Ovary (tissue), 9 donors: Measurements from ENCODE around the gene GALNTL6. TPM values are rescaled to one million over a fixed set of nuclear protein-coding genes. Genes with fewer than 3 reads are reported as not detected.

Experiments
- DNase-seq, 5 donors: peaks; one replicate each; pipeline ENCODE4 v3.0.0-alpha.2; 2019 to 2020
- H3K27ac ChIP-seq, 2 donors: fragments of 200-600 bp; one replicate each; pipeline versions ENCODE4 v1.5.1 to v1.8.0; 2019 to 2022
- H3K27me3 ChIP-seq: fragments of 200-600 bp; one replicate; pipeline ENCODE4 v1.8.0; 2022
- H3K36me3 ChIP-seq: fragments of 200-600 bp; sonication (generic); one replicate; pipeline ENCODE4 v1.5.1; 2019
- H3K4me1 ChIP-seq: one replicate; pipeline ENCODE4 v1.8.1; 2013; ENCODE audit warnings: mild to moderate bottlenecking, moderate library complexity; ENCODE audit not compliant: insufficient read depth
- H3K4me3 ChIP-seq: fragments of 200-600 bp; sonication (generic); one replicate; pipeline ENCODE4 v1.5.1; 2017
- H3K9me3 ChIP-seq, 2 donors: fragments of 200-600 bp in 1 of 2; sonication (generic) in 1 of 2; one replicate each; pipeline versions ENCODE4 v1.5.1 to v1.8.1; 2013 to 2019; ENCODE audit warnings: mild to moderate bottlenecking in 1 of 2, moderate library complexity in 1 of 2
- EP300 ChIP-seq: sonication (generic); formaldehyde crosslinking; IDR thresholded peaks from one replicate; pipeline ENCODE4 v1.6.1; 2017; ENCODE audit warnings: antibody characterized with exemption
- POLR2A ChIP-seq: fragments of 450-650 bp; IDR thresholded peaks from one replicate; pipeline ENCODE4 v1.6.1; 2017; ENCODE audit warnings: antibody characterized with exemption, mild to moderate bottlenecking, moderate library complexity
- WGBS, 3 donors: extraction: QIAGEN DNeasy Blood & Tissue Kit in 1 of 3; methylation state at CpG; one replicate each; pipeline versions ENCODE4 v1.1.5 to v1.1.7; 2013 to 2017; 5-methylcytosine and 5-hydroxymethylcytosine counted together
- intact Hi-C, 4 donors: fragments of 100-400 bp; cut with DNase I; formaldehyde crosslinking; loops; one replicate each; pipeline versions ENCODE4 v1.11.0 to v1.15.1; 2022 to 2023
- polyA plus RNA-seq, 2 donors: library from polyadenylated mRNA; stranded (reverse); fragments of 200-250 nt in 1 of 2; fragments of 350-450 nt in 1 of 2; fragmentation: Illumina TruSeq in 1 of 2; extraction: RNeasy Lipid Tissue Mini Kit (QIAGEN cat#74804) in 1 of 2; gene quantifications; one replicate each; pipeline ENCODE4 v1.2.3, GENCODE V29; 2013 to 2014
- total RNA-seq, 7 donors: library from RNA; depleted of rRNA in 2 of 7; stranded (reverse); fragments of >200 nt in 2 of 7; fragmentation: NEBNext Ultra II Directional in 3 of 7; extraction: Animal tissue kit (Norgen Biotek cat#: 25700) in 3 of 7; gene quantifications; one replicate each; pipeline versions ENCODE4 v1.1.0 to v1.2.4, GENCODE V29; 2016 to 2023
- TF ChIP-seq, protein P1 (sequence below), 3 donors: fragments of 450-650 bp in 2 of 3; fragments of 200-600 bp in 1 of 3; IDR thresholded peaks; one replicate each; pipeline versions ENCODE4 v1.5.1 to v1.8.0; 2016 to 2022; ENCODE audit warnings: antibody characterized with exemption in 3 of 3, mild to moderate bottlenecking in 1 of 3
- donor health status: DM: no; HTN: no; CAD: no; lungs with moderate emphysema.
- donor health status: DM: no; HTN: no; CAD: no.
- donor health status: Bipolar disorder and iron deficiency.
- donor health status: DM: yes; HTN: yes; CAD: no.
- donor health status: DM: no; HTN: no; CAD: no.
- donor health status: DM: yes; HTN: yes; CAD: no.

The GALNTL6 gene
- total and polyA plus RNA-seq, 9 donors: 0.11 to 1.8 TPM; not detected in 7

DNA sequence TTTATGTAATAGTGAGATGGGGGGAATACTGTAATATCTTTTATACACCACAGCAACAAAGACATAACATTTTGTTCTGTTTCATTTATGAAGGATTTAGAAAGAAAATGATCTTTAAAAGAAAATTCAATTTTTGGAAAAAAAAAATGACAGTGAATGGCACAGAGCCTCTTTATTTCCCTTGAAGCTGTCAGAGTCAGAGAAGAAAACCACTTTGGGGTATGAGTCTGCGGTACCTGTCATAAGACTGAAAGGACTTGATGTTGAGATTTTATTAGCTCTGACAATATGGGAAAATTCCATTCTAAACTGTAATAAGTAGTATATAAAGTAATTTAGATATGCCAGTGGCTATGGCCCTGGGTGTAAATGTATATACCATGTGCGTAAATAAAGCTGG is 134.8 kb downstream of the GALNTL6 start:
- intact Hi-C loops: no loop called here
- no peaks in the 10 kb centered on the region for H3K27me3 ChIP-seq
- no peak for DNase-seq
- no peaks in the 10 kb centered on the region for H3K36me3 ChIP-seq
- 89 to 95% (median 93%) methylated on average over 2 of the region's 2 CpGs for WGBS, 3 donors
- H3K9me3 ChIP-seq: no peaks in the 10 kb centered on the region
- H3K4me1 ChIP-seq: no peaks in the 10 kb centered on the region
- TF ChIP-seq POLR2A (no peak), EP300 (no peak)
- TF ChIP-seq, protein P1, sequence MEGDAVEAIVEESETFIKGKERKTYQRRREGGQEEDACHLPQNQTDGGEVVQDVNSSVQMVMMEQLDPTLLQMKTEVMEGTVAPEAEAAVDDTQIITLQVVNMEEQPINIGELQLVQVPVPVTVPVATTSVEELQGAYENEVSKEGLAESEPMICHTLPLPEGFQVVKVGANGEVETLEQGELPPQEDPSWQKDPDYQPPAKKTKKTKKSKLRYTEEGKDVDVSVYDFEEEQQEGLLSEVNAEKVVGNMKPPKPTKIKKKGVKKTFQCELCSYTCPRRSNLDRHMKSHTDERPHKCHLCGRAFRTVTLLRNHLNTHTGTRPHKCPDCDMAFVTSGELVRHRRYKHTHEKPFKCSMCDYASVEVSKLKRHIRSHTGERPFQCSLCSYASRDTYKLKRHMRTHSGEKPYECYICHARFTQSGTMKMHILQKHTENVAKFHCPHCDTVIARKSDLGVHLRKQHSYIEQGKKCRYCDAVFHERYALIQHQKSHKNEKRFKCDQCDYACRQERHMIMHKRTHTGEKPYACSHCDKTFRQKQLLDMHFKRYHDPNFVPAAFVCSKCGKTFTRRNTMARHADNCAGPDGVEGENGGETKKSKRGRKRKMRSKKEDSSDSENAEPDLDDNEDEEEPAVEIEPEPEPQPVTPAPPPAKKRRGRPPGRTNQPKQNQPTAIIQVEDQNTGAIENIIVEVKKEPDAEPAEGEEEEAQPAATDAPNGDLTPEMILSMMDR (IDR thresholded peaks at IDR 0.05): no peak
- no peak overlapping the region for H3K27ac ChIP-seq
- H3K4me3 ChIP-seq: no peak overlapping the region

DNA sequence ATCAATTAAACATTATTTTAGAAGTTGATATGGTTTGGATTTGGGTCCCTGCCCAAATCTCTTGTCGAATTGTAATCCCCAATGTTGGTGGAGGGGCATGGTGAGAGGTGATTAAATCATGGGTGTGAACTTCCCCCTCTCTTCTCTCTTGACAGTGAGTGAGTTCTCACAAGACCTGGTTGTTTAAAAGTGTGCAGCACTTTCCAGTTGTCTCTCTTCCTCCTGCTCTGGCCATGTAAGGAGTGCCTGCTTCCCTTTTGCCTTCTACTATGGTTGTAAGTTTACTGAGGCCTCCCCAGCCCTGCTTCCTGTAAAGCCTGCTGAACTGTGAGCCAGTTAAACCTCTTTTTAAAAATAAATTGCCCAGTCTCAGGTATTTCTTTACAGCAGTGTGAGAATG is 141.4 kb downstream of the GALNTL6 start:
- intact Hi-C loops: no loop called here
- Histone ChIP-seq H3K27ac (no peak overlapping the region), H3K4me1 (no peaks in the 10 kb centered on the region), H3K36me3 (no peaks in the 10 kb centered on the region), H3K4me3 (no peak overlapping the region), H3K27me3 (no peaks in the 10 kb centered on the region), H3K9me3 (no peaks in the 10 kb centered on the region)
- WGBS, 3 donors: 50 to 66% (median 58%) methylated on average over 1 of the region's 1 CpG
- TF ChIP-seq POLR2A (no peak), EP300 (no peak)
- TF ChIP-seq, protein P1 (IDR thresholded peaks at IDR 0.05): no peak
- DNase-seq: no peak

DNA sequence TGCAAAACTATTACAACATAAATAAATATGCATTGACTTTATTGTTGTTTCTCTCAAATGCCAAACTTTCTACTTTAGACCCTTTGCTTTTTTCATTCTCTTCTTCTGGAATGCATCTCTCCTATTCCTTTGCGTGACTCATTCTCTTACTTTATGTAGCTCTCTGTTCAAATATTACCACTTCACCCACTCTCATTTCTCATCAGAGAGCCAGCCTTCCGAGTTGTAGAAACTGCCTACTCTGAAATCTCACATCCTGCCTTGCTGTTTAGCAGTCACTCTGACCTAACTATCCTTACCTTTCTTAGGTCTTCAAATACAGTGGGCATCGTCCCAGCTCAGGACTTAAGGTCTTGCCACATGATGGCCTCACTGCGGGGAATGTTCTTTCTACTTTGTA is 143.5 kb downstream of the GALNTL6 start:
- Histone ChIP-seq H3K36me3 (no peaks in the 10 kb centered on the region), H3K4me1 (no peaks in the 10 kb centered on the region), H3K4me3 (no peak overlapping the region), H3K9me3 (no peaks in the 10 kb centered on the region), H3K27me3 (no peaks in the 10 kb centered on the region), H3K27ac (no peak overlapping the region)
- TF ChIP-seq POLR2A (no peak), EP300 (no peak)
- TF ChIP-seq, protein P1 (IDR thresholded peaks at IDR 0.05): no peak
- intact Hi-C loops: no loop called here
- 61 to 77% (median 71%) methylated on average over 4 of the region's 4 CpGs for WGBS, 3 donors
- DNase-seq: no peak

DNA sequence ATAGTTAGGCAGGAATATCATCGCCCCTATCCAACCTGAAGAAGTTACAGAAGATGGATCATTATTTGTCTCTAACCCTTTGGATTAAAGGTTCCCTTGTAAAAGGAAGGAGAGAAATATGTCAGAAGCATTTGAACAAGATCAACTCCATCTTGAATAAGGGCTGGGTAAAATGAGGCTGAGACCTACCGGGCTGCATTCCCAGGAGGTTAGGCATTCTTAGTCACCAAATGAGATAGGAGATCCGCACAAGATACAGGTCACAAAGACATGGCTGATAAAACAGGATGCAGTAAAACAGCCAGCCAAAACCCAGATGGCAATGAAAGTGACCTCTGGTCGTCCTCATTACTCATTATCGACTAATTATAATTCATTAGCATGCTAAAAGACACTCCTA is 148.9 kb downstream of the GALNTL6 start:
- intact Hi-C loops: no loop called here
- no peak for DNase-seq
- TF ChIP-seq EP300 (no peak), POLR2A (no peak)
- TF ChIP-seq, protein P1 (IDR thresholded peaks at IDR 0.05): no peak
- no peak overlapping the region for H3K4me3 ChIP-seq
- no peaks in the 10 kb centered on the region for H3K9me3 ChIP-seq
- 75 to 82% (median 76%) methylated on average over 5 of the region's 5 CpGs for WGBS, 3 donors
- H3K4me1 ChIP-seq: no peaks in the 10 kb centered on the region
- no peak overlapping the region for H3K27ac ChIP-seq
- no peaks in the 10 kb centered on the region for H3K27me3 ChIP-seq
- no peaks in the 10 kb centered on the region for H3K36me3 ChIP-seq

DNA sequence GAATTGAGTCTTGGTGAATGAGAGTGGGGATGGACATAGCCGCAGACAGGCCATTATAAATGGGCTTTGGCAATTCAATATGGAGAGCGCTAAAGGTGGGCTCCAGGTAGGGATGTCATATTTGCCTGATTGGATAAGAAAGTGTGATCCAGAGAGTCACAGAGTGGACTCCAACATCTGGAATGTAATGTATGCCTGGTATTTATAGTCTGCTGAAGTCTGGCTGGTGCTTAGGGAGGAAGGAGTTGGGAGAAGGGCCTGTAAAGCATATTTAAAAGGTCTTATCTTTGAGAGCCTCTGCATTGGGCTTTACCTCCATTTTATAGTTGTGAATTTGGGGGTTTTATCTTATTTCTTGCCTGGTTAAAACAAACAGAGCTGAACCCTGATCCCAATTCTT is 153.2 kb downstream of the GALNTL6 start:
- no peak for DNase-seq
- 70 to 97% (median 72%) methylated on average over 2 of the region's 2 CpGs for WGBS, 3 donors
- intact Hi-C loops: no loop called here
- no peaks in the 10 kb centered on the region for H3K4me1 ChIP-seq
- no peaks in the 10 kb centered on the region for H3K9me3 ChIP-seq
- no peaks in the 10 kb centered on the region for H3K36me3 ChIP-seq
- no peaks in the 10 kb centered on the region for H3K27me3 ChIP-seq
- no peak overlapping the region for H3K27ac ChIP-seq
- no peak overlapping the region for H3K4me3 ChIP-seq
- no peak for TF ChIP-seq POLR2A
- no peak for TF ChIP-seq EP300
- TF ChIP-seq, protein P1 (IDR thresholded peaks at IDR 0.05): no peak
